ENCODE measurements around the gene ARMC12. TPM values are rescaled to one million over a fixed set of nuclear protein-coding genes. Genes with fewer than 3 reads are reported as not detected.

ARMC12 gene
- total and polyA plus RNA-seq, 2 of the 13 experiments (the other 11 are each of a cell fraction or from before 2014, with no cell fraction given), result 1.3 TPM; not detected in 1

GRCh38 chr6:35727935-35728682 lies 8.7 kb upstream of the ARMC12 start (continued):
- 0 out of 2 replicates have a peak, but pooled peaks have one; percentile 3 for TF ChIP-seq ZNF362 (CRISPR knock-in tag; IDR thresholded peaks at IDR 0.05; ENCODE audit: borderline replicate concordance)
- TF ChIP-seq ZNF292 (CRISPR knock-in tag; IDR thresholded peaks at IDR 0.05; ENCODE audit: borderline replicate concordance, low read depth), result peak; percentile 70; the same call in 1 of the 2 replicates
- no peak for TF ChIP-seq GMEB1 (CRISPR knock-in tag; IDR thresholded peaks at IDR 0.05; ENCODE audit: borderline replicate concordance)
- no peak for TF ChIP-seq PRMT3 (CRISPR knock-in tag; IDR thresholded peaks at IDR 0.05; ENCODE audit: borderline replicate concordance, low read depth)
- no peak for TF ChIP-seq BATF2 (CRISPR knock-in tag; IDR thresholded peaks at IDR 0.05)
- no peak for TF ChIP-seq NCOA5 (CRISPR knock-in tag; IDR thresholded peaks at IDR 0.05)
- peak; percentile 42; the same call in 1 of the 2 replicates for TF ChIP-seq ZNF574 (CRISPR knock-in tag; IDR thresholded peaks at IDR 0.05)
- TF ChIP-seq RBFOX2 (IDR thresholded peaks at IDR 0.05; ENCODE audit: low read depth, low read length), result peak; percentile 73
- TF ChIP-seq NFE2 (CRISPR knock-in tag; IDR thresholded peaks at IDR 0.05), result no peak
- TF ChIP-seq, protein P1, sequence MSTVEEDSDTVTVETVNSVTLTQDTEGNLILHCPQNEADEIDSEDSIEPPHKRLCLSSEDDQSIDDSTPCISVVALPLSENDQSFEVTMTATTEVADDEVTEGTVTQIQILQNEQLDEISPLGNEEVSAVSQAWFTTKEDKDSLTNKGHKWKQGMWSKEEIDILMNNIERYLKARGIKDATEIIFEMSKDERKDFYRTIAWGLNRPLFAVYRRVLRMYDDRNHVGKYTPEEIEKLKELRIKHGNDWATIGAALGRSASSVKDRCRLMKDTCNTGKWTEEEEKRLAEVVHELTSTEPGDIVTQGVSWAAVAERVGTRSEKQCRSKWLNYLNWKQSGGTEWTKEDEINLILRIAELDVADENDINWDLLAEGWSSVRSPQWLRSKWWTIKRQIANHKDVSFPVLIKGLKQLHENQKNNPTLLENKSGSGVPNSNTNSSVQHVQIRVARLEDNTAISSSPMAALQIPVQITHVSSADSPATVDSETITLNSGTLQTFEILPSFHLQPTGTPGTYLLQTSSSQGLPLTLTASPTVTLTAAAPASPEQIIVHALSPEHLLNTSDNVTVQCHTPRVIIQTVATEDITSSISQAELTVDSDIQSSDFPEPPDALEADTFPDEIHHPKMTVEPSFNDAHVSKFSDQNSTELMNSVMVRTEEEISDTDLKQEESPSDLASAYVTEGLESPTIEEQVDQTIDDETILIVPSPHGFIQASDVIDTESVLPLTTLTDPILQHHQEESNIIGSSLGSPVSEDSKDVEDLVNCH (CRISPR knock-in tag; IDR thresholded peaks at IDR 0.05), result no peak
- 0 out of 2 replicates have a peak, but pooled peaks have one; percentile 1 for TF ChIP-seq ZNF383 (CRISPR knock-in tag; IDR thresholded peaks at IDR 0.05; ENCODE audit: borderline replicate concordance)
- peak; percentile 84 for TF ChIP-seq CSRNP1 (CRISPR knock-in tag; IDR thresholded peaks at IDR 0.05)
- no peak for TF ChIP-seq HNRNPK (IDR thresholded peaks at IDR 0.05; ENCODE audit: low read depth, low read length, poor library complexity, severe bottlenecking)
- no peak; the same call in 1 of the 2 replicates for TF ChIP-seq MIER3 (CRISPR knock-in tag; IDR thresholded peaks at IDR 0.05; ENCODE audit: borderline replicate concordance)
- TF ChIP-seq ZNF816 (CRISPR knock-in tag; IDR thresholded peaks at IDR 0.05; ENCODE audit: borderline replicate concordance), result no peak
- no peak for TF ChIP-seq SATB2 (CRISPR knock-in tag; IDR thresholded peaks at IDR 0.05)
- TF ChIP-seq ZNF678 (CRISPR knock-in tag; IDR thresholded peaks at IDR 0.05), result no peak

Measured in HepG2 (cell line).